SK-N-SH (cell line): ENCODE measurements around the gene SDHAF4.

Experiments
- CTCF ChIP-seq: fragments of 200-600 bp; sonication (generic); IDR thresholded peaks from 2 replicates; pipeline ENCODE4 v1.6.1; 2017; ENCODE audit warnings: antibody characterized with exemption, mild to moderate bottlenecking, moderate library complexity
- ELF1 ChIP-seq: IDR thresholded peaks from 2 replicates; pipeline ENCODE4 v1.4.0; 2012
- POLR2AphosphoS5 ChIP-seq: IDR thresholded peaks from 2 replicates; pipeline ENCODE4 v1.6.1; 2012; ENCODE audit warnings: low read depth, low read length
- RAD21 ChIP-seq: IDR thresholded peaks from 2 replicates; pipeline ENCODE4 v1.6.1; 2012; ENCODE audit warnings: mild to moderate bottlenecking, low read length
- RFX5 ChIP-seq: IDR thresholded peaks from 2 replicates; pipeline ENCODE4 v1.6.1; 2012; ENCODE audit warnings: mild to moderate bottlenecking, improper control_type of control experiment, low read length
- RXRA ChIP-seq: IDR thresholded peaks from 2 replicates; pipeline ENCODE4 v1.4.0; 2012; ENCODE audit warnings: low read depth, mild to moderate bottlenecking, borderline replicate concordance
- TAF1 ChIP-seq: IDR thresholded peaks from 2 replicates; pipeline ENCODE4 v1.6.1; 2012; ENCODE audit warnings: low read depth, mild to moderate bottlenecking, low read length, moderate library complexity, borderline replicate concordance
- TEAD4 ChIP-seq: IDR thresholded peaks from 2 replicates; pipeline ENCODE4 v1.4.0; 2012; ENCODE audit warnings: mild to moderate bottlenecking, borderline replicate concordance; ENCODE audit not compliant: insufficient read depth
- USF1 ChIP-seq: IDR thresholded peaks from 2 replicates; pipeline ENCODE4 v1.4.0; 2012; ENCODE audit warnings: low read depth, borderline replicate concordance
- YY1 ChIP-seq: IDR thresholded peaks from 2 replicates; pipeline ENCODE4 v1.4.0; 2012; ENCODE audit warnings: low read depth, mild to moderate bottlenecking

- TF ChIP-seq ELF1 (no peak), CTCF (peak; percentile 53), YY1 (no peak), POLR2AphosphoS5 (no peak), TAF1 (no peak), RFX5 (no peak), USF1 (no peak), RAD21 (peak; percentile 71), RXRA (no peak), TEAD4 (no peak)
Observed at GRCh38 chr6:70520575-70520974, 46.2 kb upstream of the SDHAF4 start.
